HepG2 (cell line): Measurements from ENCODE around the gene ZBTB46. TPM values are rescaled to one million over a fixed set of nuclear protein-coding genes. Genes with fewer than 3 reads are reported as not detected.

Experiments used
- ATAC-seq: fragments of 200-7000 bp; cut with Tn5 transposase; 3 replicates; pipeline ENCODE4 v1.9.1; 2020; ENCODE audit warnings: mild to moderate bottlenecking, moderate library complexity
- BruUV-seq: library from RNA; stranded (reverse); fragments of 400-500 nt; replicated peaks from 2 replicates; lab custom pipeline; 2021; lab: Mats Ljungman, UMichigan
- CTCF ChIA-PET: fragments of 300-600 bp; formaldehyde crosslinking; extraction: SDS; loops from one replicate; lab custom pipeline; 2021; ENCODE audit warnings: low total read pairs, inconsistent platforms, low intra/inter-chr PET ratio; lab: Yijun Ruan, JAX
- POLR2A ChIA-PET: fragments of 350-600 bp; sonication (Branson Sonifier 250); formaldehyde crosslinking; loops from one replicate; lab custom pipeline; 2020; ENCODE audit warnings: antibody characterized with exemption, inconsistent platforms; lab: Yijun Ruan, JAX
- DNase-seq: peaks from one replicate; pipeline ENCODE4 v3.0.0-alpha.2; 2015; ENCODE audit warnings: low spot score
- FAIRE-seq: peaks from 3 replicates; lab custom pipeline; 2011; peaks lifted over from hg19 to GRCh38; lab: Jason Lieb, UNC
- H2AFZ ChIP-seq: one replicate; pipeline ENCODE4 v1.6.1; 2011; ENCODE audit warnings: low read length, inconsistent platforms
- H3K27ac ChIP-seq: fragments of 300-600 bp; 3 replicates; pipeline ENCODE4 v1.8.0; 2011; ENCODE audit warnings: mixed run types, mild to moderate bottlenecking, mixed read lengths, low read length, inconsistent platforms; ENCODE audit not compliant: insufficient read depth; ENCODE audit errors: extremely low read length
- H3K27me3 ChIP-seq, 2 experiments: fragments of 200-600 bp in 1 of 2; 2 replicates in 1 of 2; 3 replicates in 1 of 2; pipeline versions ENCODE4 v1.6.0 to v1.8.0; 2011; ENCODE audit warnings: low read length in 2 of 2, mild to moderate bottlenecking in 2 of 2, moderate library complexity in 2 of 2, inconsistent platforms in 1 of 2; ENCODE audit not compliant: insufficient read depth in 2 of 2, control insufficient read depth in 1 of 2
- H3K36me3 ChIP-seq, 2 experiments: fragments of 200-600 bp in 1 of 2; replicated peaks in 1 of 2; 2 replicates in 1 of 2; 3 replicates in 1 of 2; pipeline versions ENCODE4 v1.5.1 to v1.8.0; 2011; ENCODE audit warnings: low read length in 2 of 2, inconsistent platforms in 1 of 2; ENCODE audit not compliant: insufficient read depth in 2 of 2, control insufficient read depth in 1 of 2
- H3K4me1 ChIP-seq: 2 replicates; pipeline ENCODE4 v1.5.1; 2012; ENCODE audit warnings: low read length, inconsistent platforms; ENCODE audit not compliant: insufficient read depth
- H3K4me2 ChIP-seq: 2 replicates; pipeline ENCODE4 v1.6.0; 2011; ENCODE audit warnings: low read depth, low read length, inconsistent platforms
- H3K4me3 ChIP-seq, 3 experiments: fragments of 200-600 bp in 1 of 3; sonication (generic), shearing (Covaris generic) in 1 of 3; replicated peaks in 1 of 3; 2 replicates each; pipeline ENCODE4 v1.5.1; 2011 to 2016; ENCODE audit warnings: low read length in 3 of 3, inconsistent platforms in 2 of 3, low read depth in 2 of 3, mild to moderate bottlenecking in 2 of 3, control low read depth in 1 of 3, mixed read lengths in 1 of 3; ENCODE audit not compliant: insufficient read depth in 1 of 3
- H3K79me2 ChIP-seq: one replicate; pipeline ENCODE4 v1.6.1; 2011; ENCODE audit warnings: low read length, inconsistent platforms; ENCODE audit not compliant: insufficient read depth
- H3K9ac ChIP-seq: 2 replicates; pipeline ENCODE4 v1.6.0; 2011; ENCODE audit warnings: mild to moderate bottlenecking, low read depth, low read length, inconsistent platforms; ENCODE audit not compliant: insufficient read depth
- H3K9me3 ChIP-seq: 2 replicates; pipeline ENCODE4 v1.5.1; 2012; ENCODE audit warnings: mild to moderate bottlenecking, low read length
- H4K20me1 ChIP-seq: 2 replicates; pipeline ENCODE4 v1.6.0; 2011; ENCODE audit warnings: inconsistent platforms, mild to moderate bottlenecking, low read length, moderate library complexity; ENCODE audit not compliant: insufficient read depth
- FUBP1 ChIP-seq: sonication (generic); formaldehyde crosslinking; IDR thresholded peaks from 2 replicates; pipeline ENCODE4 v1.5.1; 2020; ENCODE audit warnings: missing genetic modification reagents, mild to moderate bottlenecking, borderline replicate concordance
- MLLT10 ChIP-seq: sonication (generic); formaldehyde crosslinking; IDR thresholded peaks from 2 replicates; pipeline ENCODE4 v1.4.0; 2020; ENCODE audit warnings: missing genetic modification reagents
- ZBTB7B ChIP-seq: sonication (generic); formaldehyde crosslinking; IDR thresholded peaks from 2 replicates; pipeline ENCODE4 v1.4.0; 2020; ENCODE audit warnings: missing genetic modification reagents
- ZFP90 ChIP-seq: sonication (generic); formaldehyde crosslinking; IDR thresholded peaks from 2 replicates; pipeline ENCODE4 v1.8.0; 2022; ENCODE audit warnings: missing genetic modification reagents, mild to moderate bottlenecking, inconsistent platforms, borderline replicate concordance
- WGBS: methylation state at CpG from one replicate; pipeline ENCODE4 v1.1.6; 2017; ENCODE audit warnings: low lambda C conversion rate; 5-methylcytosine and 5-hydroxymethylcytosine counted together
- in situ Hi-C: cut with HindIII; loops from 2 replicates; pipeline ENCODE4 v1.10.0; 2017; ENCODE audit warnings: low pct_unique_long_range_greater_than_20kb; ENCODE audit not compliant: extremely low pct_ligation_motif_present
- intact Hi-C: fragments of 100-400 bp; cut with micrococcal nuclease; formaldehyde crosslinking; loops from one replicate; pipeline ENCODE4 v1.10.0; 2022; ENCODE audit not compliant: unreplicated experiment
- polyA plus RNA-seq, 8 experiments: library from polyadenylated mRNA; depleted of rRNA in 3 of 8; stranded (reverse) in 7 of 8; unstranded in 1 of 8; fragments of >200 nt; fragmentation: Illumina TruSeq in 4 of 8; extraction: Trizol in 4 of 8; gene quantifications; 2 replicates each; pipeline versions ENCODE4 v1.2.1 to v1.2.3, GENCODE V29; 2011 to 2016; ENCODE audit warnings: low read depth in 4 of 8, missing spikeins in 1 of 8, mixed read lengths in 1 of 8; ENCODE audit not compliant: insufficient read depth in 1 of 8
- total RNA-seq, 5 experiments: library from RNA; depleted of rRNA; stranded (reverse); fragments of >200 nt; fragmentation: Illumina TruSeq; extraction: Trizol; gene quantifications; 2 replicates each; pipeline ENCODE4 v1.2.3, GENCODE V29; 2016; ENCODE audit warnings: low read depth in 1 of 5
- TF ChIP-seq, protein P1 (sequence below): sonication (generic); formaldehyde crosslinking; IDR thresholded peaks from 2 replicates; pipeline ENCODE4 v1.4.0; 2020; ENCODE audit warnings: missing genetic modification reagents
- TF ChIP-seq, protein P2 (sequence below): sonication (generic); formaldehyde crosslinking; IDR thresholded peaks from 2 replicates; pipeline ENCODE4 v1.4.0; 2020; ENCODE audit warnings: mild to moderate bottlenecking, missing genetic modification reagents

Gene ZBTB46
- total and polyA plus RNA-seq, 2 of the 13 experiments (the other 11 are each of a cell fraction or from before 2014, with no cell fraction given) = 1.6 to 13.5 TPM

DNA sequence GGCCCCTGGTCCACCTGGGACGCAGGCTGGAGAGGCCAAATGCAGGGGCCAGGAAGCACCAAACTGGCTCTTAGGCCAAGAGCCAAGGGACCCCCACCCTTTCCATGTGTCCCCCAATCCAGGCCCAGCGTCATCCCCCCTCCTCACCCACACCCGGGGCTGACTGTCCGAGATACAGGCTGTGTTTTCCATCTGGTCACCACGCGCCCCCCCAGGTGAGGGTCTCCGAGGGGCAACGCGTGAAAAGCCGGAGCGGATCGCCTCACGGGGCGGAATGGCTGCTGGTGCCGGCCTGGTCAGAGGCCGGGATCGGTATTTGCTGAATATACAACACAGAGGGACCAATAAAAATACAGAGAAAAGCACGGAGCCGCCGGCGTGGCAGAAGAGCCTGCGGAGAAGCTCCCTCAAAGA, 25.0 kb upstream of the ZBTB46 start (continued):
- TF ChIP-seq ZFP90 (CRISPR knock-in tag) (peak; percentile 32; the same call in 1 of the 2 replicates), ZBTB7B (CRISPR knock-in tag) (0 out of 2 replicates have a peak, but pooled peaks have one; percentile 10)
- TF ChIP-seq, protein P1, sequence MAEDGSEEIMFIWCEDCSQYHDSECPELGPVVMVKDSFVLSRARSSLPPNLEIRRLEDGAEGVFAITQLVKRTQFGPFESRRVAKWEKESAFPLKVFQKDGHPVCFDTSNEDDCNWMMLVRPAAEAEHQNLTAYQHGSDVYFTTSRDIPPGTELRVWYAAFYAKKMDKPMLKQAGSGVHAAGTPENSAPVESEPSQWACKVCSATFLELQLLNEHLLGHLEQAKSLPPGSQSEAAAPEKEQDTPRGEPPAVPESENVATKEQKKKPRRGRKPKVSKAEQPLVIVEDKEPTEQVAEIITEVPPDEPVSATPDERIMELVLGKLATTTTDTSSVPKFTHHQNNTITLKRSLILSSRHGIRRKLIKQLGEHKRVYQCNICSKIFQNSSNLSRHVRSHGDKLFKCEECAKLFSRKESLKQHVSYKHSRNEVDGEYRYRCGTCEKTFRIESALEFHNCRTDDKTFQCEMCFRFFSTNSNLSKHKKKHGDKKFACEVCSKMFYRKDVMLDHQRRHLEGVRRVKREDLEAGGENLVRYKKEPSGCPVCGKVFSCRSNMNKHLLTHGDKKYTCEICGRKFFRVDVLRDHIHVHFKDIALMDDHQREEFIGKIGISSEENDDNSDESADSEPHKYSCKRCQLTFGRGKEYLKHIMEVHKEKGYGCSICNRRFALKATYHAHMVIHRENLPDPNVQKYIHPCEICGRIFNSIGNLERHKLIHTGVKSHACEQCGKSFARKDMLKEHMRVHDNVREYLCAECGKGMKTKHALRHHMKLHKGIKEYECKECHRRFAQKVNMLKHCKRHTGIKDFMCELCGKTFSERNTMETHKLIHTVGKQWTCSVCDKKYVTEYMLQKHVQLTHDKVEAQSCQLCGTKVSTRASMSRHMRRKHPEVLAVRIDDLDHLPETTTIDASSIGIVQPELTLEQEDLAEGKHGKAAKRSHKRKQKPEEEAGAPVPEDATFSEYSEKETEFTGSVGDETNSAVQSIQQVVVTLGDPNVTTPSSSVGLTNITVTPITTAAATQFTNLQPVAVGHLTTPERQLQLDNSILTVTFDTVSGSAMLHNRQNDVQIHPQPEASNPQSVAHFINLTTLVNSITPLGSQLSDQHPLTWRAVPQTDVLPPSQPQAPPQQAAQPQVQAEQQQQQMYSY (CRISPR knock-in tag) = peak; percentile 97

- intact Hi-C loops = no loop called here
- no peaks in the 10 kb centered on the region for H3K9me3 ChIP-seq
- FAIRE-seq (no peak), DNase-seq (no peak), ATAC-seq (peak; percentile 1)
- peaks cover 62% of the 10 kb centered on the region for H3K4me1 ChIP-seq
- peaks cover 3 to 11% of the 10 kb centered on the region in 2 experiments; a peak in 4 of 5 replicates for H3K27me3 ChIP-seq
- peak overlapping the region; percentile 68; the same call in 1 of the 2 replicates for H3K9ac ChIP-seq
- no peaks in the 10 kb centered on the region for H4K20me1 ChIP-seq
- H3K27ac ChIP-seq = no peak overlapping the region
- peak overlapping the region; percentile 93 for H3K4me2 ChIP-seq
- ChIA-PET CTCF (no interaction called here), POLR2A (interaction anchor here (1.1 to 3.7 kb wide), 8 partner anchors 8 to 203 kb away, joined by 3 to 59 read pairs (median 6); partner anchors contain the start of genes ARFRP1, TPD52L2 and ZGPAT)
- BruUV-seq = no TSS peak
- no peak overlapping the region for H2AFZ ChIP-seq
- WGBS = 24% methylated on average over 28 of the region's 36 CpGs
- in situ Hi-C loops = loop anchor here (5.0 kb wide), 3 partner anchors 33 to 148 kb away; partner anchors contain the start of genes ARFRP1 and ZGPAT
- H3K36me3 ChIP-seq = no peaks in the 10 kb centered on the region
- H3K79me2 ChIP-seq = no peaks in the 10 kb centered on the region
- H3K4me3 ChIP-seq = peak overlapping the region; percentile 60 to 83 (median 66)
- TF ChIP-seq FUBP1 (CRISPR knock-in tag) (no peak), MLLT10 (no peak)
- TF ChIP-seq, protein P2, sequence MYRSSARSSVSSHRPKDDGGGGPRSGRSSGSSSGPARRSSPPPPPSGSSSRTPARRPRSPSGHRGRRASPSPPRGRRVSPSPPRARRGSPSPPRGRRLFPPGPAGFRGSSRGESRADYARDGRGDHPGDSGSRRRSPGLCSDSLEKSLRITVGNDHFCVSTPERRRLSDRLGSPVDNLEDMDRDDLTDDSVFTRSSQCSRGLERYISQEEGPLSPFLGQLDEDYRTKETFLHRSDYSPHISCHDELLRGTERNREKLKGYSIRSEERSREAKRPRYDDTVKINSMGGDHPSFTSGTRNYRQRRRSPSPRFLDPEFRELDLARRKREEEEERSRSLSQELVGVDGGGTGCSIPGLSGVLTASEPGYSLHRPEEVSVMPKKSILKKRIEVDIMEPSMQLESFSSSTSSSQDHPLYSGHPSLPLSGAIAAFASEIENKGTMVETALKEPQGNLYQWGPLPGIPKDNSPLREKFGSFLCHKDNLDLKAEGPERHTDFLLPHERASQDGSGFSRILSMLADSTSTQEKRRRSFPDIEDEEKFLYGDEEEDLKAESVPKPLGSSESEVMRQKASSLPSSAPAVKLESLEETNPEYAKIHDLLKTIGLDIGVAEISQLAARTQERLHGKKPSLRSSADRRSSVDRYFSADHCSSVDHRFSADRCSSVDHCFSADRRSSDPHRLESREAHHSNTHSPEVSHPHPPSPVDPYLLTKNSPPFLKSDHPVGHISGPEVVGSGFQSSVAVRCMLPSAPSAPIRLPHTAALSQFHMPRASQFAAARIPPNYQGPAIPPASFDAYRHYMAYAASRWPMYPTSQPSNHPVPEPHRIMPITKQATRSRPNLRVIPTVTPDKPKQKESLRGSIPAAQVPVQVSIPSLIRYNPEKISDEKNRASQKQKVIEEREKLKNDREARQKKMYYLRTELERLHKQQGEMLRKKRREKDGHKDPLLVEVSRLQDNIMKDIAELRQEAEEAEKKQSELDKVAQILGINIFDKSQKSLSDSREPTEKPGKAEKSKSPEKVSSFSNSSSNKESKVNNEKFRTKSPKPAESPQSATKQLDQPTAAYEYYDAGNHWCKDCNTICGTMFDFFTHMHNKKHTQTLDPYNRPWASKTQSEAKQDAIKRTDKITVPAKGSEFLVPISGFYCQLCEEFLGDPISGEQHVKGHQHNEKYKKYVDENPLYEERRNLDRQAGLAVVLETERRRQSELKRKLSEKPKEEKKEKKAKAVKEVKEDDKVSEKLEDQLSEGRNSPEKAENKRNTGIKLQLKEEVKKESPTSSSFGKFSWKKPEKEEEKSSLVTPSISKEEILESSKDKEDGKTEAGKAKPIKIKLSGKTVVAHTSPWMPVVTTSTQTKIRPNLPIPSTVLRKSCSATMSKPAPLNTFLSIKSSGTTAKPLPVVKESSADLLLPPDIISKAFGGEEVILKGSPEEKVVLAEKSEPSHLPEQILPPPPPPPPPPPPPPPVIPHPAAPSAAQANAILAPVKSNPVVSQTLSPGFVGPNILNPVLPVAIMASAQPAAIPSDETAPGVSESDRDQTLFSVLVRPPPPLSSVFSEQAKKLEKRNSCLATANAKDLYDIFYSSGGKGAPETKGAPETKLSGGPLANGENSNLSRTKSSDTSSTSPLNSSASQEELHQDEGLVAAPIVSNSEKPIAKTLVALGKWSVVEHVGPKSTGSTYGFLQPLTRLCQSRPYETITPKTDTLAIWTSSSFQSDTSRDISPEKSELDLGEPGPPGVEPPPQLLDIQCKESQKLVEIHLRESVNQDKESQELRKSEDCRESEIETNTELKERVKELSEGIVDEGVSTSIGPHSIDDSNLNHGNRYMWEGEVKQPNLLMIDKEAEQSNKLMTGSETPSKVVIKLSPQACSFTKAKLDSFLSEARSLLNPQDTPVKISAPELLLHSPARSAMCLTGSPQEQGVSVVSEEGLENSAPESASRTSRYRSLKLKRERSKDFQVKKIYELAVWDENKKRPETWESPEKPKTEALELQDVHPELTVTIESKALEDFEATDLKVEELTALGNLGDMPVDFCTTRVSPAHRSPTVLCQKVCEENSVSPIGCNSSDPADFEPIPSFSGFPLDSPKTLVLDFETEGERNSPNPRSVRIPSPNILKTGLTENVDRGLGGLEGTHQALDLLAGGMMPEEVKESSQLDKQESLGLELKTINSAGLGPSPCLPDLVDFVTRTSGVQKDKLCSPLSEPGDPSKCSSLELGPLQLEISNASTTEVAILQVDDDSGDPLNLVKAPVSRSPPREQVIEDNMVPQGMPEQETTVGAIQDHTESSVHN (CRISPR knock-in tag) = peak; percentile 4; the same call in 1 of the 2 replicates
Measured at GRCh38 chr20:63855363-63856097, 24.5 kb upstream of the ZBTB46 start.
